RWPE1 (cell line): ENCODE results near the gene DDAH2.

Experiments
- CTCF ChIA-PET: fragments of 350-600 bp; sonication (Branson Sonifier 250); formaldehyde crosslinking; extraction: SDS; loops from one replicate; lab custom pipeline; 2021; lab: Yijun Ruan, JAX
- POLR2A ChIA-PET: fragments of 400-600 bp; formaldehyde crosslinking; extraction: SDS; loops from one replicate; lab custom pipeline; 2020; ENCODE audit warnings: antibody characterized with exemption; ENCODE audit not compliant: low non-redundant PET; lab: Yijun Ruan, JAX
- DNase-seq: peaks from one replicate; pipeline ENCODE4 v3.0.0; 2012; ENCODE audit warnings: low spot score
- H3K27ac ChIP-seq: fragments of 450-650 bp; 2 replicates; pipeline ENCODE4 v1.5.1; 2017
- TF ChIP-seq, protein P1 (sequence below): fragments of 450-650 bp; conservative IDR thresholded peaks from 2 replicates; pipeline ENCODE4 v1.5.1; 2017; ENCODE audit warnings: low read depth, mild to moderate bottlenecking

The DDAH2 gene

DNA sequence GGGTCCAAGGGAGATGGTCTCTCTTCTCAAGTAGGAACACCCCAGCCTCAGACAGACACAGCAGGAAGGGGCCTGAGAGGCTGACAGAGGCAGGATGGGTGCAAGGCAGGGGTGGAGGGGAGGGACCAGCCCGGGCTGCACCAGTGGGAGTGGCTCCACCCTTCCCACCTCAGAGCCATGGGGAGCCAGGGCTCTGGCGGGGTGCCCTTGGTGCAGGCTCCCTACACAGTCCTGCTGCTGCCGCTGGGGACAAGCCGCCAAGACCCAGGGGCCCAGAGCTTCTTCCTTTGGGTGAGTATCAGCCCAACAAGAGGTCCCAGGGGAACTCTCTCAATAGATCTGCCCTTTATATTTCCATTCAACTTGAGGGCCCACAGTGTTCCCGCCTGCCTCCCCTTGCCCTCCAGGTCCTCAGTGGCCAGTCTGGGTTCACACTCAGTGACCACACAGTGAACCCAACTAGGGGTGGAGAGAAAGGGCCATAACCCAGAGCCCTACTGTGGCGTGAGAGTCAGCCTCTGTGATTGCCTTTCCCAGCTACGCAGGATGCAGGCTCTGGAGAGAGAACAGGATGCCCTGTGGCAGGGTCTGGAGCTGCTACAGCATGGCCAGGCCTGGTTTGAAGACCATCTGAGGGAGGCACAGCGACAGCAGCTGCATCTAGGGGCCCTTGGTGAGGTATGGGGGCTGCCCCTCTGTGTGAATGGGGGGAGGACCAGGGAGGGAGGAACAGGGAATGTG is 33.9 kb upstream of the DDAH2 start:
- TF ChIP-seq, protein P1, sequence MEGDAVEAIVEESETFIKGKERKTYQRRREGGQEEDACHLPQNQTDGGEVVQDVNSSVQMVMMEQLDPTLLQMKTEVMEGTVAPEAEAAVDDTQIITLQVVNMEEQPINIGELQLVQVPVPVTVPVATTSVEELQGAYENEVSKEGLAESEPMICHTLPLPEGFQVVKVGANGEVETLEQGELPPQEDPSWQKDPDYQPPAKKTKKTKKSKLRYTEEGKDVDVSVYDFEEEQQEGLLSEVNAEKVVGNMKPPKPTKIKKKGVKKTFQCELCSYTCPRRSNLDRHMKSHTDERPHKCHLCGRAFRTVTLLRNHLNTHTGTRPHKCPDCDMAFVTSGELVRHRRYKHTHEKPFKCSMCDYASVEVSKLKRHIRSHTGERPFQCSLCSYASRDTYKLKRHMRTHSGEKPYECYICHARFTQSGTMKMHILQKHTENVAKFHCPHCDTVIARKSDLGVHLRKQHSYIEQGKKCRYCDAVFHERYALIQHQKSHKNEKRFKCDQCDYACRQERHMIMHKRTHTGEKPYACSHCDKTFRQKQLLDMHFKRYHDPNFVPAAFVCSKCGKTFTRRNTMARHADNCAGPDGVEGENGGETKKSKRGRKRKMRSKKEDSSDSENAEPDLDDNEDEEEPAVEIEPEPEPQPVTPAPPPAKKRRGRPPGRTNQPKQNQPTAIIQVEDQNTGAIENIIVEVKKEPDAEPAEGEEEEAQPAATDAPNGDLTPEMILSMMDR: no peak
- ChIA-PET CTCF (no interaction called here), POLR2A (no interaction called here)
- DNase-seq: no peak
- H3K27ac ChIP-seq: peak overlapping the region; percentile 66

DNA sequence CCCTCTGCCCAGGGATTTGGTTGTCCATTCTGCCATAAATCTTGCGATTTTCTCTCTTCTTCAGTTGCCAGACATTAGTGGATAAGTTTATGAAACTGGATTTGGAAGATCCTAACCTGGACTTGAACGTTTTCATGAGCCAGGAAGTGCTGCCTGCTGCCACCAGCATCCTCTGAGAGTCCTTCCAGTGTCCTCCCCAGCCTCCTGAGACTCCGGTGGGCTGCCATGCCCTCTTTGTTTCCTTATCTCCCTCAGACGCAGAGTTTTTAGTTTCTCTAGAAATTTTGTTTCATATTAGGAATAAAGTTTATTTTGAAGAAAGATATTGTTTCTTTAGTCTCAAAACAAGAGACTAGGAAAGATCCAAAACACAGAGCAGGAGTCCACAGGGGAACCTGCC is 33.3 kb upstream of the DDAH2 start, which contains the start of gene SAPCD1:
Gene SAPCD1 (plus strand): TSS at position 301 of the 400 bp plus-strand sequence. CDS start 399 bp downstream, outside the sequence.
- TF ChIP-seq, protein P1: no peak
- DNase-seq: no peak
- POLR2A ChIA-PET: no interaction called here
- CTCF ChIA-PET: no interaction called here
- peak within 1 kb of the TSS; percentile 66 for H3K27ac ChIP-seq

DNA sequence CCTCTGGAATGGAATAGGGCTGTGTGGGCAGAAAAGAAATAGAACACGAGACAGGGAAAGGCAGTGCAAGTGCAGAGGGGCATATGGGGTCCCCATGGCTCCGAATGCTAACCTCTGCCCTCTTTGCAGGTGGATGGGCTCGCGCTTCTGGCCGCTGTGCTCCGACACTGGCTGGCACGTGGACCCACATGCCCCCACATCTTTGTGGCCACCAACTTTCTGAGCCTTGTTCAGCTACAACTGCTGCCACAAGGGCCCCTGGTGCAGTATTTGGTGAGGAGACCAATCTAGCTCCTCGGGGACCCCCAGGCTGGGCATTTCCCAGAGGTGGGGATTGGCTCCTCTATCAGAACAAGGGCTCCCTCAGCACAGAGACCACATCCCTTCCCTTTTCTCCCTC is 32.2 kb upstream of the DDAH2 start:
- no peak for DNase-seq
- TF ChIP-seq, protein P1: no peak
- no peak overlapping the region for H3K27ac ChIP-seq
- CTCF ChIA-PET: no interaction called here
- POLR2A ChIA-PET: no interaction called here

DNA sequence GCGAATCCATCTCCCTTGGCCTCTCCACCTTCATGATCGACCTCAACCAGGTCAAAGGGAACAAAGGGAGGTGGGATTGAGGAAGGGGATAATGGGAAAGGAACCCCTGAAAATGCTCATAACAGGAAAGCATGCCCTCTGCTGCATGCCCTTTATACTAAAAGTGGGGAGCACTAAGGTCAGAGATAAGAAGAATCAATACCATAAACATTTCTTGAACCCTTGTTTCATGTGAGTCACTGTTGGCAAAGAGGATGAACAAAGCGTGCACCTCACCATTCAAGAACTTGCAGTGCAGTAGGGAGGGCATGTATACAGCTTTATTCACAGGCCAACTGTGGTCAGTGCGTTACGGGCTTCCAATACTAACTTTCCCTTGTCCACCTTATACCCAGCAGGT is 31.7 kb upstream of the DDAH2 start:
- no peak overlapping the region for H3K27ac ChIP-seq
- DNase-seq: no peak
- TF ChIP-seq, protein P1: no peak
- ChIA-PET POLR2A (no interaction called here), CTCF (interaction anchor here (0.5 kb wide), 1 partner anchor 11 kb away, joined by 3 read pairs; no protein-coding TSS in a partner anchor)

DNA sequence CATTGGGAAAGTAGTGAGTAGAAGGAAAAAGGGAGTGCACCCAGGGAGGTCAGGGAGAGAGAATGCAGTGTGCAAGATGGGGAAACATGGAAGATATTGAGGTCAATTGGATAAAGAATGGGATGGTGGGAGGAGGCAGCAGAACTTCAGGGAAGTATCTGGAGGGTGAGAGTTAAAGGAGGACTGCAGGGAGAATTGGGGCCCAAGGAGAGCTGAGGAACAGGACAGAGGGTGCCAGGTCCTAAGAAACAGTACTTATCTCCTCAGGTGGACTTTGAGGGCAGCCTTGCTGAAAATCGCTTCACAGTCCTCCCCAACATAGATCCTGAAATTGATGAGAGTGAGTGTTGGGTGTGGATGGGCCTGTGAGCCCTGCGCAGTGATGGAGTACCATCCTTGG is 29.2 kb upstream of the DDAH2 start:
- H3K27ac ChIP-seq: no peak overlapping the region
- TF ChIP-seq, protein P1: no peak
- POLR2A ChIA-PET: no interaction called here
- DNase-seq: no peak
- CTCF ChIA-PET: interaction anchor here (0.7 to 2.3 kb wide), 2 partner anchors 11 to 68 kb away, joined by 4 to 11 read pairs; no protein-coding TSS in a partner anchor

DNA sequence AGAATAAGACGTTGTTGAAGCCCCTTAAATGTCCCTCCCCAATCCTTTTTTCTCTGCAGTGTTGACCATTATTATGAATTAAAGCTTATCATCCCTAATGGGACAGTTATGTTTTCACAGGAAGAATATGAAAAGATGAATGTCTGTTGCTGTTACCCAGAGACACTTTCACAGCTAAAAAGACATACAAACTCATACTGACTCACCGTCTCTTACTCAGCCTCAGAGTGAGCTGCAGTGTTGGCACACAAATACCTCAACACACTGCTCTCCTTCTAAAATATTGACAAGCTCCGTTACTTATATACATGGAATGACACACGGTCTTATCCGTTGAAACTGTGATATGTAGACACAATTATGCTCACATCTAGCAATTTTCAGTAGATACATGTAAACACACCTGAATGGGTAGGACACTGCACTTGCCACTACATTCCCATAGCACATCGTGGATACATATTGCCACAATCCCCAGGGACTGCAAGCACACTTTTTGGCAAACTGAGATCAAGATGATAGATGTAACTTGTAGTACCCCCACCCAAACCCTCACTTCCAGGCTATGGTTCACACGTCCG is 23.7 kb upstream of the DDAH2 start:
- peak; percentile 44 for DNase-seq
- H3K27ac ChIP-seq: peak overlapping the region; percentile 51
- TF ChIP-seq, protein P1: no peak
- ChIA-PET POLR2A (interaction anchor here (0.9 to 1.1 kb wide), 2 partner anchors 14 to 50 kb away, joined by 3 read pairs; partner anchors contain the start of gene ABHD16A), CTCF (interaction anchor here (0.6 to 1.1 kb wide), 3 partner anchors 14 to 43 kb away, joined by 3 to 4 read pairs (median 4); partner anchors contain the start of gene VARS1)
